Dedifferentiated amniotic fluid mesenchymal stem cell (primary cell): ENCODE data around the gene RASEF.

Source experiments
- DNase-seq: peaks from one replicate; pipeline ENCODE4 v3.0.0-alpha.2; 2016; ENCODE audit errors: extremely low spot score

RASEF gene

GRCh38 chr9:83056174-83056573, 6.8 kb downstream of the RASEF start:
- no peak for DNase-seq

- no peak for DNase-seq
Observed at GRCh38 chr9:83047839-83048775, 14.8 kb downstream of the RASEF start.

DNA sequence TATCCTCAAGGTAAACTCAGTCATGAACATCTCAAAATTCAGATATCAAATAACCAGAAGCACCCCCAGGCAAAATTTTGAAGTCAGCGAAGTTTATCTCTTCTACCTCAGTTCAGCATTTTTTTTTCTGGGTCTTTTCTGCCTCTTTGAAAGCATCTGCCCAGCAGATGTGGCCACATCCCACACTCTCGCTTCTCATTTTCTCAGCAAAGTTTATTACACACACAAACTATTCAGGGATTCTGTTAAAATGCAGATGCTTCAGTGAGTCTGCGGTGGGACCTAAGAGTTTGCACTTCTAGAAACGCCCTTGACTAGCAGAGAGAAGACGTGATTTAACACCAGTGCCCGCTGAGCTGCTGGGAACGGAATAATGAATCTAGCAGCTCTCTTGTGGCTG, 19.3 kb downstream of the RASEF start:
- DNase-seq = no peak

- no peak for DNase-seq
Observed at GRCh38 chr9:83041771-83042170, 21.2 kb downstream of the RASEF start.

DNA sequence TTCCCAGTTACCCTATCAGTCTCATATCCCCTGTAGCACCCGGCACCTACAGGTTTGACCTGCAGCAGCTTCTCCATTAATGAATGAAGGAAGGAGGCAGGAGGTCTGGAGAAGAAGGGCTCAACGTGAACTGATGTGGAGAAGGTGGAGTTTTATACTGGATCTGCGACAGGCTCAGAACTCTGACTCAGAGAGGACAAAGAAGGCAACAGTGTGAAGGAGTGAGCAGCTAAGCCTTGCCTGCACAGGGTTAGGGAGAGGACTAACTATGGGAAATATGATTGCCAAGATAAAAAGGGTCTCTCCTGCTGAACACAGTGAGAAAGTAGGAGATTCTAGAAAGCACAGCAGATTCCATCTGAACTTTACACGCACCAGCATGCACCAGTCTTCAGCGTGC, 23.6 kb downstream of the RASEF start:
- no peak for DNase-seq

DNA sequence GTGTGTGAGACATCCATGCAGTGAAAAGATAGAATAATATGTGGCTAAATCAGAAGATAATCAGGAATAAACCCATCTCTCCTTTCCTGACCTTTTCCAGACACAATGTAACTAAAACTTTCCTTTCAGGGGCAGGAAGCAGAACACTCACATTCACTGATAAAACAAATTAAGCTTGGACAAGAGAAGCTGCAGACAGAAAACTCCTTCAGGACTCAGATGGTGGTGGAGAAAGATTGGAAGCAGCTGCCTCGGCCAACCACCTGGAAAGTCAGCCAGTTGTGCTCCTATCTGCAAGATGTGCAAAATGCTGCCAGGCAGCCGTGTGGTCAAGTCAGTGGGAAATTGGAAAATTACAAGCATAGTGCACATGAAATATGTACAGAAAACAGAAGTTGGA, 26.9 kb downstream of the RASEF start:
- DNase-seq = no peak

- DNase-seq = no peak
Observed at GRCh38 chr9:83035143-83035542, 27.8 kb downstream of the RASEF start.

- no peak for DNase-seq
Observed at GRCh38 chr9:83034587-83034986, 28.4 kb downstream of the RASEF start.

DNA sequence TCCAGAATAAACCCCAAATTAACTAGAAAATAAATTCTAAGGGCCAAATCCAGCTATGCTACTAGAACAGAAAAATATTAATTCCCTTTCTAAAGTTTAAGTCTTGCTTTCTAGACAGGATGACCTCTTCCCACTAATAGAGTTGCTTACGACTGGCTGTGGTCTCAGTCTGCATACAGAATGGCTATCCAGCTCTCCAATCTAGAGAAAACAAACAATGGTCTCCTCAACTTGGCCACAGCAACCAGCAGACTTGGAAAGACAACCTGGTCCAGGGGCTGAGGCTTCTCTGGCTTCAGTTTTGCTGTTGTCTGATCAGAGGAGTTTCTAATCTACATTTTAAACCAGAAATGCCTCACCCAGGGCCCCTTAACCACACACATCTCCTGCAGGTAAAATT, 28.9 kb downstream of the RASEF start:
- DNase-seq = no peak

DNA sequence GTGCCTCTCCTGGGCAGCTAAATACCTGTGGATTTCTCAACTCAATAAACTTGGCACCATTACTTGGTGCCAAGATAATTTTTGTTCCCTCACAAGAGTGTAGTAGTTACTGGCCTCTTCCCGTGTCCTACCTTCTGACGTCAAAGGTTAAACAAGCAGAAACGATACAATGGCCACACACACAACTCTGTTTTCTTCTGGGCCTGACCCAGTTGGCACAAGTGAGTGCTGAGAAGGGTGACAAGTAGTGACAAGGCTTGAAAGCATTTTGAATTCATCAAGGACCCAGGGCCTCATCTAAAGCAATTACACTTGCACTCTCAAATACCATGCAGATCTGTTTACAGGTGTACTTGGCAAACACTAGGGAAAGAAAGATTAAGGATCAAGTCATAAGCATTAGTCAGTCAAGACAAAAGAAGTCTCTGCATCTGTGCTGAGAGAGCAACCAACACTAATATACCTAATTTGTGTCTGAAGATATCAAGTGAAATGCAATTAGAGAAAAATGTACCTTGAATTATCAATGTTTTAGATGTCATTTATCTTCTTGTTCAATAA, 30.8 kb downstream of the RASEF start:
- no peak for DNase-seq

- DNase-seq = no peak
Observed at GRCh38 chr9:83030391-83031107, 32.4 kb downstream of the RASEF start.

- DNase-seq = no peak
Observed at GRCh38 chr9:83029531-83030137, 33.3 kb downstream of the RASEF start.

DNA sequence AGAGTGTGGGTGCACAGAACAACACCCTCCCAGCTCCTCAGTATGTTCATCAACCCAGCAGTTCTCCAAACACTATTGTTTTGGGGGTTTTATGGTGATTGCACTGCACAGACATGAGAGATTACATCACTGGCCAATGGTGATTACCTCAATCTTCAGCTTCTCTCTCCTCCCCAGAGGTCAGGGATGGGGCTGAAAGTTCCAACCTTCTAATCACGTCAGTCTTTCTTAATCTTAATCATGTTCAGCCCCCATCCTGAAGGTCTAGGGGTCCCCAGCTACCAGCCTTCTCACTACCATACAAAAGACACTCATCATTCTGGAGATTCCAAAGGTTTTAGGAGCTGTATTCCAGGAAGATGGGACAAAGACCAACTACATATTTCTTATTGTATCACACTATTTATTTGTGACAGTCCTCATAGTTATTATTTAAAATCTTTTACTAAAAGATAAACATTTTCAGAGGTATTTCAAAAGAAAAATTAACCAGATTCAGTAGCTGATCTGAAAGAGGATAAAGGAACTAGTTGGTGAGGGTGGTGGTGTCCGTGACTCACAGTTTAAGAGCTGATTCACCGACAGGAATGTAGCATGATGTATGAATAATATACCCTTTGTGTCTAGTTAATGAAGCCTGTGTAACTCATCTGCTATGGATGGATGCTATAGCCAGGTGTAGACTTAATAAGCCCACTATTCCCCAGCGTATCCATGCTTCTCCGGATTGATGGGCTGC, 35.6 kb downstream of the RASEF start:
- peak; percentile 25 for DNase-seq

DNA sequence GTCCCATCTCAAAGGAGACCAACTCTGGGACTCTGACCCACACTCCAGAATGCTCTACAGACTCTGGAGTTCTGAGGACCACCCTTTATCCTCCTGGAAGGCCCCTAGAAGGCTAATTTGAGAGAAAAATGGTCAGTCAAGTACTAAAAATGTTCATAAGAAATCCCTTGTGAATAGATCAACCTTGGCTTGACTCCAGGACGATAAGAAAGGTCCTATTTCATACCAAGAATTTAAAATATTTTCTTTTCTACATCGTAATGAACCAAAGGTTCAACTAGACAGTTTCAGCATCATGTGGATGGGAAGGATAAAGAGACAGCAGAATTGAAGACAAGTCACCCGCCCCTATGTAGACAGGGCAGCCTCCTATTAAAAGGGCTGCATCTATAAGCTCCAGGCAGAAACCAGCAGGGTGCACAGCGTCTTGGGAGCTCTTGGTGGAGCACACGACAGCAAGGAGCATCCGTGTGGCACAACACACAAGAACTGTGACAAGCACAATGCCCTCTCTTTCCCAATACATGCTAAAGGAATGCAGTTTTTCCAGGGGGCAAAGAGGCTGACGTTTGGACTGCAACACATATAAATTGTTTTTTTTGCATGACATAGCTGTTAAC, 38.3 kb downstream of the RASEF start:
- DNase-seq = no peak

DNA sequence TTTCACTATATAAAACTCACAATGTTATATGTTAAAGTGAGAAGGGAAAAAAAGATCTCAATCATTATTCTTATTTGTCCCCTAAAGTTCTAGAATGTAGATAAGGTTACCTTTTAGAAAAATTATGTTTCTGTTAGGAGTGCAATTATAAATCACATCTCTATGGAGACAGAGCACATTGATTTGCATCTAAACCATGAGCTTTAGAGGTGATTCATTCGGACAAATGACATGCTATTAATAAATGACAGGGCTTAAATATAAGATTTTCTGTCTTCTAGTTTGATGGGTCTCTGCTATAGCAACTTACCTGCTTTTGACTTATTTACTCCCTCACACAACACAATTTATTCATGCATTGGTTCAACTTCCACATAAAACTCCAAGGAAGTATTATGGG, 39.8 kb downstream of the RASEF start:
- no peak for DNase-seq

DNA sequence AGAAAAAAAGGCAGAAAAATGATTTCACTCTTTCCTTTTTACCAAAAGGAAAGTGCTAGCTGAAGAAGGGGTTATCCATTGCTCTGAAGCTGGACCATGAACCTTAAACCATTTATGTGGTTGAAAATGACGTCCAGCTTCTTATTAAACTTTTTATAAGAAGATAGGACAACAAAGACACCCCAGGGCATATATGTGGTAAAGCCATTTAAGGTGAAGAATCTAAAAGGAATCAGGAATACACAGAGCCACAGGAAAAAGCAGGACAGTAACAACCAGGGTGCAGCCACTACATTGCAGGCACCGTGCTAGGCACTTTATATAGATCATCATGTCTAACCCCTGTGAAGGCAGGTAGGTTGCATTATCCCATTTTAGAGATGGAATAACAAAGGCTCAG, 42.1 kb downstream of the RASEF start:
- DNase-seq = no peak

- DNase-seq = no peak
Observed at GRCh38 chr9:83020327-83020726, 42.6 kb downstream of the RASEF start.

- DNase-seq = no peak
Observed at GRCh38 chr9:83019246-83019645, 43.7 kb downstream of the RASEF start.

DNA sequence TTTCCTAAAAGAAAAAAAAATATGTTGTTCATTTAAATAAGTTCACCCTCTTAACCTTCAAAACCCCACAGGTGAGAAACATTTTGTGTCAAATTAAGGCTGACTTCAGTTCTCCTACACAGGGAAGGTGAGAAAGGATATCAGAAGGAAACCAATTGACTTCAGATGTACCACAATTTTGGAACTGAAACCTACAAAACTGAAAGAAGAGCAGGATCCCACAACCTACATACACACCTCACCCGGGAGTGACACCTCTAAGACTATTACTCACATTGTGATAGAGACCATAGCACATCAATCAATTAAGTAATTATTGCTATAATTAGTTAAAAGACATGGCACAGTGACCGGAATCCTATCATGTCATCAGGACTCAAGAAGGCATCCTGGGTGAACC, 47.0 kb downstream of the RASEF start:
- DNase-seq = no peak

DNA sequence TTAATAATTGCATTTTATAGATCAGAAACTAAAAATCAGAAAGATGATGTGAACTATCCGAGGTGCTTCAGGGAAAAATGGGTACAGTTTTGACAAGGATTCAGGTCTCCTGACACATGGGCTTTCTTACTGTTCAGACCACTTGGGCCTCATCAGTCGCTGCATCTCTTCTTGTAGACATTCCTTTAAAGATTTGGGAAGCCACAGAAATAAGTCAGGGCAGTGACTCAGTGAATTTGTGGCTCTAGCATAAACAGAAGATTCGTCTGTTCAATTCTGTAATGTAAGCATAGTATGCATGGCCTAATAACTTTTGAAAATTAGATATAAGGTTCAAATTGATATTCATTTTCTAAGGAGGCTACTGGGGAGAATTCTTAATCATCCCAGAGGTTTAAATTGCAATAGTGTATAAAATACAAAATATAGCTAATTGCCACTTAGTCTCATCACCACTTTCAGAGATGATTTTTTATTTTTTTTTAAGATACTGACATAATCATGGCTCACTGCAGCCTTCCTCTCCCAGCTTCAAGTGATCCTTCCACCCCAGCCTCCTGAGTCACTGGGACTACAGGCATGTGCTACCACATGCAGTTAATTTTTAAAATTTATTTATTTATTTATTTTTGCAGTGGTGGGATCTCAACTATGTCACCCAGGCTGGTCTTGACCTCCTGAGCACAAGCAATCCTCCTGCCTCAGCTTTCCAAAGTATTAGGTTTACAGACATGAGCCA, 48.9 kb downstream of the RASEF start:
- DNase-seq = peak; percentile 39
